Fibroblast of lung (primary cell): Measurements from ENCODE around the gene CUBN.

Source experiments
- CTCF ChIP-seq, 2 donors: IDR thresholded peaks in 1 of 2; conservative IDR thresholded peaks in 1 of 2; 1 replicate in 1 of 2; 2 replicates in 1 of 2; pipeline ENCODE4 v1.5.1; 2011 to 2012; ENCODE audit warnings: low read length in 2 of 2, control low read depth in 1 of 2, inconsistent platforms in 1 of 2, low read depth in 1 of 2, mild to moderate bottlenecking in 1 of 2
- EZH2 ChIP-seq: IDR thresholded peaks from 2 replicates; pipeline ENCODE4 v1.5.1; 2012; ENCODE audit warnings: low read length, control low read depth, mild to moderate bottlenecking; ENCODE audit errors: missing control alignments

DNA sequence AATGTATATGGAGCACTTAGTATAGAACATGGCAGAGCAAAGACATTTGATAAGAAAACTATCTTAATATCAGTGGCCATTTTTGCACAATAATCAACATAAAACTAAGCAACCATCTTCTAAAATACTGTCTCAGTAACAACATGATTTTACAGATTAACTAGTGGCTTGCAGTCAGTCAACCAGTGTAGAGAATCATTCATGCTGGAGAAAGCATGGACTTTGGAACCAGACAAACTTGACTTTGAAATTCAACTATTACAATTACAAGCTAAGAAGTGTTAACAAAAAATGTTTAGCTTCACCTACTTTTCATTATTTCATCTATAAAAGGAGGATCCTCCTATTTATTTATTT, 27.7 kb downstream of the CUBN start:
- TF ChIP-seq CTCF (conservative IDR thresholded peaks at IDR 0.05 in 1 of 2, IDR thresholded peaks at IDR 0.05 in 1 of 2; ENCODE audit: low read depth in 1 of 2, low read length in 2 of 2): no peak
- TF ChIP-seq EZH2: no peak
